A673 (cell line): Measurements from ENCODE around the gene MRPS25.

ENCODE experiments used
- EZH2 ChIP-seq: fragments of 200-600 bp; sonication (generic); IDR thresholded peaks from 2 replicates; pipeline ENCODE4 v1.6.1; 2017; ENCODE audit warnings: borderline replicate concordance, low read depth, mild to moderate bottlenecking, mixed read lengths, antibody characterized with exemption, low read length; ENCODE audit not compliant: poor library complexity, severe bottlenecking
- TF ChIP-seq, protein P1 (sequence below): fragments of 300-800, 200-600 bp; sonication (generic); conservative IDR thresholded peaks from 2 replicates; pipeline ENCODE4 v1.5.1; 2017; ENCODE audit warnings: low read depth, mild to moderate bottlenecking, antibody characterized with exemption, low read length, moderate library complexity, mixed read lengths

- TF ChIP-seq, protein P1, sequence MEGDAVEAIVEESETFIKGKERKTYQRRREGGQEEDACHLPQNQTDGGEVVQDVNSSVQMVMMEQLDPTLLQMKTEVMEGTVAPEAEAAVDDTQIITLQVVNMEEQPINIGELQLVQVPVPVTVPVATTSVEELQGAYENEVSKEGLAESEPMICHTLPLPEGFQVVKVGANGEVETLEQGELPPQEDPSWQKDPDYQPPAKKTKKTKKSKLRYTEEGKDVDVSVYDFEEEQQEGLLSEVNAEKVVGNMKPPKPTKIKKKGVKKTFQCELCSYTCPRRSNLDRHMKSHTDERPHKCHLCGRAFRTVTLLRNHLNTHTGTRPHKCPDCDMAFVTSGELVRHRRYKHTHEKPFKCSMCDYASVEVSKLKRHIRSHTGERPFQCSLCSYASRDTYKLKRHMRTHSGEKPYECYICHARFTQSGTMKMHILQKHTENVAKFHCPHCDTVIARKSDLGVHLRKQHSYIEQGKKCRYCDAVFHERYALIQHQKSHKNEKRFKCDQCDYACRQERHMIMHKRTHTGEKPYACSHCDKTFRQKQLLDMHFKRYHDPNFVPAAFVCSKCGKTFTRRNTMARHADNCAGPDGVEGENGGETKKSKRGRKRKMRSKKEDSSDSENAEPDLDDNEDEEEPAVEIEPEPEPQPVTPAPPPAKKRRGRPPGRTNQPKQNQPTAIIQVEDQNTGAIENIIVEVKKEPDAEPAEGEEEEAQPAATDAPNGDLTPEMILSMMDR = no peak
- no peak for TF ChIP-seq EZH2
Measured at GRCh38 chr3:15097891-15098290, 32.8 kb upstream of the MRPS25 start.
